DND-41 (cell line): ENCODE data around the gene NFIB.

Source experiments
- ATAC-seq: fragments of 200-7000 bp; cut with Tn5 transposase; 3 replicates; pipeline ENCODE4 v1.9.1; 2021; ENCODE audit warnings: low read depth; ENCODE audit not compliant: insufficient read depth
- DNase-seq: peaks from one replicate; pipeline ENCODE4 v3.0.0-alpha.2; 2020
- H2AFZ ChIP-seq: 2 replicates; pipeline ENCODE4 v1.6.0; 2012; ENCODE audit warnings: low read depth, low read length
- H3K27ac ChIP-seq: 2 replicates; pipeline ENCODE4 v1.5.1; 2012; ENCODE audit warnings: low read length, inconsistent platforms
- H3K27me3 ChIP-seq: fragments of 200-600 bp; sonication (generic); 2 replicates; pipeline ENCODE4 v1.6.0; 2012; ENCODE audit warnings: low read length, mild to moderate bottlenecking, inconsistent platforms; ENCODE audit not compliant: insufficient read depth, poor library complexity
- H3K36me3 ChIP-seq: 2 replicates; pipeline ENCODE4 v1.5.1; 2012; ENCODE audit warnings: low read length, inconsistent platforms; ENCODE audit not compliant: insufficient read depth
- H3K4me1 ChIP-seq: 2 replicates; pipeline ENCODE4 v1.5.1; 2012; ENCODE audit warnings: mild to moderate bottlenecking, low read length; ENCODE audit not compliant: insufficient read depth
- H3K4me2 ChIP-seq: 2 replicates; pipeline ENCODE4 v1.6.0; 2012; ENCODE audit warnings: mild to moderate bottlenecking, moderate library complexity, low read length, inconsistent platforms; ENCODE audit not compliant: insufficient read depth
- H3K4me3 ChIP-seq, 2 experiments: fragments of 200-600 bp in 1 of 2; shearing (Covaris generic) in 1 of 2; 2 replicates each; pipeline ENCODE4 v1.5.1; 2012 to 2016; ENCODE audit warnings: inconsistent platforms in 2 of 2, low read length in 2 of 2, mild to moderate bottlenecking in 2 of 2, low read depth in 1 of 2, moderate library complexity in 1 of 2
- H3K79me2 ChIP-seq: 2 replicates; pipeline ENCODE4 v1.6.0; 2012; ENCODE audit warnings: low read length, inconsistent platforms; ENCODE audit not compliant: insufficient read depth
- H3K9ac ChIP-seq: 2 replicates; pipeline ENCODE4 v1.6.0; 2012; ENCODE audit warnings: low read depth, mild to moderate bottlenecking, inconsistent platforms, low read length, moderate library complexity
- H3K9me3 ChIP-seq: 2 replicates; pipeline ENCODE4 v1.5.1; 2012; ENCODE audit warnings: low read length, moderate library complexity, mild to moderate bottlenecking, inconsistent platforms; ENCODE audit not compliant: insufficient read depth, severe bottlenecking
- H4K20me1 ChIP-seq: 2 replicates; pipeline ENCODE4 v1.6.0; 2012; ENCODE audit warnings: low read length; ENCODE audit not compliant: insufficient read depth
- CTCF ChIP-seq: IDR thresholded peaks from 2 replicates; pipeline ENCODE4 v1.5.1; 2012; ENCODE audit warnings: borderline replicate concordance, low read length, moderate library complexity, mild to moderate bottlenecking; ENCODE audit not compliant: poor library complexity, severe bottlenecking; ENCODE audit errors: extremely low read depth
- EZH2 ChIP-seq: IDR thresholded peaks from 3 replicates; pipeline ENCODE4 v1.6.1; 2012; ENCODE audit warnings: borderline replicate concordance, low read depth, mild to moderate bottlenecking, moderate library complexity, low read length, inconsistent platforms; ENCODE audit not compliant: severe bottlenecking

The NFIB gene

GRCh38 chr9:14323083-14323971 is 9.4 kb upstream of the NFIB start:
- Histone ChIP-seq H3K4me1 (peaks cover 11% of the 10 kb centered on the region; the same call in 1 of the 2 replicates), H4K20me1 (no peaks in the 10 kb centered on the region), H3K79me2 (no peaks in the 10 kb centered on the region), H2AFZ (peak overlapping the region; percentile 33), H3K9ac (peak overlapping the region; percentile 36; the same call in 1 of the 2 replicates), H3K4me2 (peak overlapping the region; percentile 57), H3K9me3 (no peaks in the 10 kb centered on the region), H3K27ac (no peak overlapping the region), H3K4me3 (peak overlapping the region in 1 of 2 experiments; percentile 38; a peak in 2 of 4 replicates), H3K36me3 (no peaks in the 10 kb centered on the region), H3K27me3 (no peaks in the 10 kb centered on the region)
- no peak for DNase-seq
- no peak for TF ChIP-seq EZH2
- TF ChIP-seq CTCF = no peak
- ATAC-seq = no peak

- H3K27ac ChIP-seq = peak overlapping the region; percentile 67
- H3K9me3 ChIP-seq = no peaks in the 10 kb centered on the region
- no peaks in the 10 kb centered on the region for H4K20me1 ChIP-seq
- no peaks in the 10 kb centered on the region for H3K79me2 ChIP-seq
- peak overlapping the region; percentile 57 for H3K4me2 ChIP-seq
- peak overlapping the region; percentile 33 for H2AFZ ChIP-seq
- ATAC-seq = peak; percentile 88
- H3K4me3 ChIP-seq = peak overlapping the region; percentile 15 to 53; a peak in 3 of 4 replicates
- H3K36me3 ChIP-seq = no peaks in the 10 kb centered on the region
- no peaks in the 10 kb centered on the region for H3K27me3 ChIP-seq
- peak overlapping the region; percentile 58 for H3K9ac ChIP-seq
- TF ChIP-seq CTCF (no peak), EZH2 (no peak)
- peak; percentile 78 for DNase-seq
- H3K4me1 ChIP-seq = peaks cover 11% of the 10 kb centered on the region; the same call in 1 of the 2 replicates
Observed at GRCh38 chr9:14322211-14323082, 8.5 kb upstream of the NFIB start.

GRCh38 chr9:14321517-14322130 is 7.7 kb upstream of the NFIB start:
- no peak for DNase-seq
- no peaks in the 10 kb centered on the region for H3K36me3 ChIP-seq
- peak overlapping the region in 1 of 2 experiments; percentile 53; a peak in 2 of 4 replicates for H3K4me3 ChIP-seq
- H4K20me1 ChIP-seq = no peaks in the 10 kb centered on the region
- TF ChIP-seq CTCF = no peak
- TF ChIP-seq EZH2 = no peak
- peak overlapping the region; percentile 1 for H2AFZ ChIP-seq
- no peaks in the 10 kb centered on the region for H3K79me2 ChIP-seq
- H3K9me3 ChIP-seq = no peaks in the 10 kb centered on the region
- H3K4me1 ChIP-seq = peaks cover 11% of the 10 kb centered on the region; the same call in 1 of the 2 replicates
- peak overlapping the region; percentile 57 for H3K4me2 ChIP-seq
- peak overlapping the region; percentile 67; the same call in 1 of the 2 replicates for H3K27ac ChIP-seq
- no peak for ATAC-seq
- no peaks in the 10 kb centered on the region for H3K27me3 ChIP-seq
- peak overlapping the region; percentile 58 for H3K9ac ChIP-seq
